Measurements from ENCODE around the gene NOM1. TPM values are rescaled to one million over a fixed set of nuclear protein-coding genes. Genes with fewer than 3 reads are reported as not detected.

Gene NOM1
- total RNA-seq, 1 experiment from 2014 or later = 31.7 TPM

DNA sequence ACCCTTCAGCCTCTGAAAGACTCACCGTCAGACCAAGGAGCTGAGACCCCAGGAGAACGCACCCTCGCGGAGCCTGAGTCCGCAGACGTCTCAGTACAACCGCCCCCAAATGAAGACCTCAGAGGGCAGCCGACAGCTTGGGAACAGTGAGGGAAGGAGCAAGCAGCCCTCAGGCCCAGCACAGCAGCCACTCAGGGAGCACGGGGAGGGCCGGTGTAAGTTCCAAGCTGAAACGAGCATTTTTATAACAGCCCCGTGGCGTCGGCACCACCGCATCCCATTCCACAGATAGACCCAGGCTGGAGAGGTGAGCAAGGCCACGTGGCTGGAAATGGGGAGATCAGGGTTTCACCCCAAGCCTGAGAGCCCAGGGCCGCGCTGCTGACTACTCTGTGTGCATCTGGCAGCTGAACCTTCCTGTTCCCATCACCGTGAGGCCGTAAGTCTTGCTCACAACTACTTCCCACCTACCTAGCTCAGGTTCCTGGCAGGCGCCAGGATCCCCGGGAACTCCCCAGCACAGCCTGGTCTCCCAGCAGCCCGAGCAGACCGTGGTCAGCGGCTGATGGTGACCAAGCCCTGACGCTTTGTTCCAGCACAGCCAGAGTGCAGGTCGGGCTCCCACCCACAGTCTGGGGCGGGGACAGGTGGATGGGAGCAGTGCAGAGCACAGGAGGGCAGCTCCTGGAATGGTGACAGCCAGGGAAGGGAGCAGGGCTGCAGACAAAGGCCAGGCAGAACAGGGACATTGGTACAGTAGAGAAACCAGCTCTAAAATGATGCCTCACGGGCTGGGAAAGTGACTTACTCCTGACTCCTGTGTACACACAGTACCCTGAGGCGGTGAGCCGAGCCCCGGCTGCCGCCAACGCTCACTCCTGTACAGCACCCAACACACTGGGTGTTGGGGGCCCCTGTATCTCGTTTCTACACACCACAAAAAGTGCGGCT lies 6.1 kb upstream of the NOM1 start:
- Histone ChIP-seq H2AFZ (ENCODE audit: low read length) (no peak overlapping the region), H2AK5ac (ENCODE audit: insufficient read length, low read length) (no peak overlapping the region), H3K23ac (ENCODE audit: insufficient read length, low read depth, low read length) (no peak overlapping the region), H3K79me2 (ENCODE audit: insufficient read depth, low read length) (no peaks in the 10 kb centered on the region), H4K20me1 (ENCODE audit: control insufficient read depth, insufficient read depth, insufficient read length) (no peaks in the 10 kb centered on the region), H3K9me3 (ENCODE audit: control insufficient read depth, low read depth, low read length) (peaks cover 5% of the 10 kb centered on the region), H4K5ac (ENCODE audit: insufficient read length, low read depth, low read length) (no peak overlapping the region), H4K8ac (replicated peaks; ENCODE audit: insufficient read length, low read depth, low read length) (no peak overlapping the region), H3K18ac (ENCODE audit: insufficient read length, low read depth, low read length) (no peak overlapping the region), H3K14ac (ENCODE audit: insufficient read depth, low read length) (no peak overlapping the region), H3K27ac (ENCODE audit: insufficient read length, low read depth, low read length) (no peak overlapping the region), H3K27me3 (ENCODE audit: insufficient read depth, low read length) (no peaks in the 10 kb centered on the region), H2BK12ac (ENCODE audit: insufficient read length, low read depth, low read length) (no peak overlapping the region), H2BK20ac (ENCODE audit: low read depth, low read length, poor library complexity, severe bottlenecking) (no peak overlapping the region), H3T11ph (ENCODE audit: low read length) (no peak overlapping the region), H3K79me1 (ENCODE audit: insufficient read depth, low read depth, low read length, poor library complexity, severe bottlenecking) (no peaks in the 10 kb centered on the region), H3K4ac (ENCODE audit: low read depth, low read length) (no peak overlapping the region), H3K4me1 (ENCODE audit: insufficient read depth, low read length) (no peaks in the 10 kb centered on the region; the same call in 1 of the 2 replicates), H3K23me2 (ENCODE audit: insufficient read length, low read depth, low read length, poor library complexity, severe bottlenecking) (peaks cover 4% of the 10 kb centered on the region), H3K4me2 (ENCODE audit: insufficient read depth, insufficient read length, low read length) (no peak overlapping the region), H2BK15ac (ENCODE audit: low read depth, low read length) (no peak overlapping the region), H3K9ac (ENCODE audit: extremely low read depth, insufficient read length, low read length) (no peak overlapping the region), H3K56ac (ENCODE audit: insufficient read length, low read depth, low read length) (no peak overlapping the region), H2BK120ac (ENCODE audit: low read depth, low read length, poor library complexity, severe bottlenecking) (no peak overlapping the region), H4K91ac (ENCODE audit: insufficient read length, low read depth, low read length) (no peak overlapping the region), H2BK5ac (ENCODE audit: insufficient read length, low read length) (no peak overlapping the region)
- DNase-seq = peak; percentile 50
- TF ChIP-seq, protein P1, sequence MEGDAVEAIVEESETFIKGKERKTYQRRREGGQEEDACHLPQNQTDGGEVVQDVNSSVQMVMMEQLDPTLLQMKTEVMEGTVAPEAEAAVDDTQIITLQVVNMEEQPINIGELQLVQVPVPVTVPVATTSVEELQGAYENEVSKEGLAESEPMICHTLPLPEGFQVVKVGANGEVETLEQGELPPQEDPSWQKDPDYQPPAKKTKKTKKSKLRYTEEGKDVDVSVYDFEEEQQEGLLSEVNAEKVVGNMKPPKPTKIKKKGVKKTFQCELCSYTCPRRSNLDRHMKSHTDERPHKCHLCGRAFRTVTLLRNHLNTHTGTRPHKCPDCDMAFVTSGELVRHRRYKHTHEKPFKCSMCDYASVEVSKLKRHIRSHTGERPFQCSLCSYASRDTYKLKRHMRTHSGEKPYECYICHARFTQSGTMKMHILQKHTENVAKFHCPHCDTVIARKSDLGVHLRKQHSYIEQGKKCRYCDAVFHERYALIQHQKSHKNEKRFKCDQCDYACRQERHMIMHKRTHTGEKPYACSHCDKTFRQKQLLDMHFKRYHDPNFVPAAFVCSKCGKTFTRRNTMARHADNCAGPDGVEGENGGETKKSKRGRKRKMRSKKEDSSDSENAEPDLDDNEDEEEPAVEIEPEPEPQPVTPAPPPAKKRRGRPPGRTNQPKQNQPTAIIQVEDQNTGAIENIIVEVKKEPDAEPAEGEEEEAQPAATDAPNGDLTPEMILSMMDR (conservative IDR thresholded peaks at IDR 0.05) = no peak
- Mint-ChIP-seq H3K36me3 (ENCODE audit: insufficient read depth in 1 of 3, low read depth in 3 of 3) (peaks cover 6 to 15% (median 10%) of the 10 kb centered on the region in 3 experiments; a peak in 6 of 7 replicates), H3K4me3 (no peak overlapping the region), H3K9me3 (peaks cover 14 to 16% of the 10 kb centered on the region in 2 experiments), H3K27ac (no peak overlapping the region), H3K4me1 (peaks cover 4 to 15% of the 10 kb centered on the region in 2 experiments; a peak in 3 of 4 replicates), H3K27me3 (ENCODE audit: low read depth) (peaks cover 42% of the 10 kb centered on the region)
- WGBS (ENCODE audit: extremely low coverage, insufficient read length, low lambda C conversion rate) = no CpG with 5 or more reads among the region's 36 CpGs

Data from H9 (cell line).